Choroid plexus epithelial cell (primary cell): ENCODE measurements around the gene POLL.

Source experiments
- DNase-seq: peaks from one replicate; pipeline ENCODE4 v3.0.0-alpha.2; 2010; ENCODE audit warnings: low read depth
- H3K4me3 ChIP-seq: 2 replicates; pipeline ENCODE4 v1.5.1; 2011; ENCODE audit warnings: low read depth, mild to moderate bottlenecking, control low read depth, low read length, moderate library complexity
- CTCF ChIP-seq: conservative IDR thresholded peaks from 2 replicates; pipeline ENCODE4 v1.5.1; 2011; ENCODE audit warnings: low read depth, mild to moderate bottlenecking, control low read depth, inconsistent platforms, low read length, moderate library complexity

Gene POLL

GRCh38 chr10:101611096-101611905 lies 23.2 kb upstream of the POLL start:
- no peak for TF ChIP-seq CTCF
- DNase-seq = peak; percentile 19
- no peak overlapping the region for H3K4me3 ChIP-seq

DNA sequence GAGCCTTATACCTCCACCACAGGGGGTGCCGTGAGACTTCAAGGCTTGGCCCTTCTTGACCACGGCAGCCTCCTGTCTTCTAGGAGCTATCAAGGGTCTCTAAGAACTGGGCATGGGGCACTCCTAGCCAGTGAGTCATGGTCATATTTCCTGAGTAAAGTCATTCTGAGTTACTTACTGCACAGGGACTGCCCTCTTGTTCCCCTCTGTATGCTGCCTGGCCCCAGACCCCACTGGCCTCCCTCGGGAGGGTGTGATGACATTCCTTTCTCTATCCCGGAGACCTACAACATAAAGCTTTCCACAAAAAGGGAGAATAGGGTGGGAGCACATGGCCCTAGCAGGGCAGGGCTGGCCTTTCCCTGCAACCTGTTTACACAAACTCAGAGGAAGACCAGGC lies 21.4 kb upstream of the POLL start:
- TF ChIP-seq CTCF = no peak
- no peak overlapping the region for H3K4me3 ChIP-seq
- peak; percentile 12 for DNase-seq

DNA sequence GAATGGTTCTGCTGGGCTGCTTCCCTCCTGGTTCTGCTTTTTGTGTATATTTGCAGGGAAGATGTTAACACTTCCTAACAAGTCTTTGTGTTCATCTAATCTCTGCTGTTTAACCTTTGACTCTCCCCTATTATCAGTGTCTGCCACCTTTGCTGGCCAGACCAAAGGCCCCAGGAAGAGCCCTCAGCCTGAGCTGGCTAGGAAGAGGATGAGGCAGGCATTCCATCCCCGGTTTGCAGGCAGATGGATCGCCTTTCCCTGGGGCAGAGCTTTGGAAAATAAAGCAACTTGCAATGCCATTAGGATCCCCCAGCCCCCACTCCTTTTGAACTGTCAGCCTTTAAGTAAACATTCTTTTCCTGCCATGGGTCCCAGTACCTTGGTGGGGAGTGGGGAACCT lies 19.1 kb upstream of the POLL start:
- no peak overlapping the region for H3K4me3 ChIP-seq
- DNase-seq = no peak
- TF ChIP-seq CTCF = no peak

- peak; percentile 82 for DNase-seq
- no peak overlapping the region for H3K4me3 ChIP-seq
- TF ChIP-seq CTCF = peak; percentile 98
Observed at GRCh38 chr10:101602761-101603398, 14.8 kb upstream of the POLL start.

- H3K4me3 ChIP-seq = no peak overlapping the region
- no peak for DNase-seq
- no peak for TF ChIP-seq CTCF
Observed at GRCh38 chr10:101601541-101601940, 13.5 kb upstream of the POLL start.

- no peak for DNase-seq
- no peak for TF ChIP-seq CTCF
- H3K4me3 ChIP-seq = no peak overlapping the region
Observed at GRCh38 chr10:101597091-101597900, 9.2 kb upstream of the POLL start.
